NK-92 (cell line): ENCODE measurements around the gene BACH2.
"Not testable (repeated sequence)": the region's sequence is repeated elsewhere in the genome, so short reads cannot be mapped to it uniquely, and the experiment has no call there.

ENCODE experiments used
- DNase-seq: peaks from one replicate; lab custom pipeline; 2025; ENCODE audit not compliant: unreplicated experiment; lab: John Stamatoyannopoulos, UW

The BACH2 gene

GRCh38 chr6:90127595-90127994 is 169.0 kb downstream of the BACH2 start:
- DNase-seq = no peak

- DNase-seq = no peak
These were observed 169.8 kb downstream of the BACH2 start for GRCh38 chr6:90126839-90127238.

GRCh38 chr6:90126181-90126580 is 170.5 kb downstream of the BACH2 start:
- DNase-seq = no peak

- DNase-seq = no peak
These were observed 171.7 kb downstream of the BACH2 start for GRCh38 chr6:90124874-90125510.

- DNase-seq = no peak
These were observed 172.8 kb downstream of the BACH2 start for GRCh38 chr6:90123831-90124230.

- no peak for DNase-seq
These were observed 174.7 kb downstream of the BACH2 start for GRCh38 chr6:90121982-90122381.

- DNase-seq = no peak
These were observed 176.3 kb downstream of the BACH2 start for GRCh38 chr6:90120327-90120726.

GRCh38 chr6:90119618-90120017 is 177.0 kb downstream of the BACH2 start:
- DNase-seq = no peak

- no peak for DNase-seq
These were observed 178.1 kb downstream of the BACH2 start for GRCh38 chr6:90118581-90118980.

- no peak for DNase-seq
These were observed 178.6 kb downstream of the BACH2 start for GRCh38 chr6:90118069-90118468.

- not testable (repeated sequence) for DNase-seq
These were observed 180.5 kb downstream of the BACH2 start for GRCh38 chr6:90116126-90116525.

GRCh38 chr6:90113389-90113788 is 183.3 kb downstream of the BACH2 start:
- no peak for DNase-seq

GRCh38 chr6:90111387-90111786 is 185.3 kb downstream of the BACH2 start:
- no peak for DNase-seq

- DNase-seq = no peak
These were observed 185.7 kb downstream of the BACH2 start for GRCh38 chr6:90110971-90111370.

GRCh38 chr6:90109141-90109540 is 187.5 kb downstream of the BACH2 start:
- DNase-seq = no peak

GRCh38 chr6:90107771-90108282 is 188.8 kb downstream of the BACH2 start:
- DNase-seq = no peak

- no peak for DNase-seq
These were observed 189.3 kb downstream of the BACH2 start for GRCh38 chr6:90107371-90107770.

- DNase-seq = no peak
These were observed 190.2 kb downstream of the BACH2 start for GRCh38 chr6:90106449-90106848.

- DNase-seq = no peak
These were observed 191.0 kb downstream of the BACH2 start for GRCh38 chr6:90105506-90106170.

GRCh38 chr6:90103056-90103800 is 193.4 kb downstream of the BACH2 start:
- DNase-seq = no peak

- DNase-seq = no peak
These were observed 195.2 kb downstream of the BACH2 start for GRCh38 chr6:90101403-90101802.
